DND-41 (cell line): ENCODE data around the gene NEB.

ENCODE experiments used
- CTCF ChIP-seq: IDR thresholded peaks from 2 replicates; pipeline ENCODE4 v1.5.1; 2012; ENCODE audit warnings: borderline replicate concordance, low read length, moderate library complexity, mild to moderate bottlenecking; ENCODE audit not compliant: poor library complexity, severe bottlenecking; ENCODE audit errors: extremely low read depth
- EZH2 ChIP-seq: IDR thresholded peaks from 3 replicates; pipeline ENCODE4 v1.6.1; 2012; ENCODE audit warnings: borderline replicate concordance, low read depth, mild to moderate bottlenecking, moderate library complexity, low read length, inconsistent platforms; ENCODE audit not compliant: severe bottlenecking

DNA sequence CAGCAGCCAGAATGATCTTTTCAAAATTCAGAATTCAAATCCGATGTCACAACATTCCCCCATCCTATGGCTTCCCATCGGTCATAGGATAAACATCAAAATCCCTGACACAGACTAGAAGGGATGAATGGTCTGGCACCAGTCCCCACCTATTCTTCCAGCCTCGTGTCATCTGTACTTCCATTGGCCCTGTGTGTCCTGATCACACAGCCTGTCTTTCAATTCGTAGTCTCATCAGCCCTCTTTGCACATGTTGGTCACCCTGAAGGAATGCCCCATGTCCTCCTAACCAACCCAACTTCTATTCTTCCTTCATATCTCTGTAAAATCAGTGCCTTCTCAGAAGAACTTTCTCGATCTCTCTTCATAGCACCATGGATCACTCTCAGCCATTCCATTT, 157.2 kb downstream of the NEB start:
- TF ChIP-seq CTCF (no peak), EZH2 (no peak)
